Loucy (cell line): Measurements from ENCODE around the gene OGT.

ENCODE experiments used
- CTCF ChIP-seq: fragments of 200-600 bp; sonication (generic); conservative IDR thresholded peaks from 2 replicates; pipeline ENCODE4 v1.5.1; 2014; ENCODE audit warnings: mild to moderate bottlenecking, antibody characterized with exemption, low read length
- EZH2phosphoT487 ChIP-seq: fragments of 200-600 bp; IDR thresholded peaks from 2 replicates; pipeline ENCODE4 v1.6.1; 2018; ENCODE audit warnings: antibody characterized with exemption, mild to moderate bottlenecking, moderate library complexity, borderline replicate concordance

- no peak for TF ChIP-seq CTCF
- no peak for TF ChIP-seq EZH2phosphoT487
Measured at GRCh38 chrX:71536285-71536684, 3.4 kb downstream of the OGT start.
